Activated effector memory CD4-positive, alpha-beta T cell treated with Interleukin-2 at 50 U/mL for 16 hours (primary cell): ENCODE data around the gene TTC28.

Experiments used
- DNase-seq: peaks from one replicate; pipeline ENCODE4 v3.0.0-alpha.2; 2020

TTC28 gene

GRCh38 chr22:27995801-27996528 is 683.7 kb downstream of the TTC28 start:
- DNase-seq: no peak

DNA sequence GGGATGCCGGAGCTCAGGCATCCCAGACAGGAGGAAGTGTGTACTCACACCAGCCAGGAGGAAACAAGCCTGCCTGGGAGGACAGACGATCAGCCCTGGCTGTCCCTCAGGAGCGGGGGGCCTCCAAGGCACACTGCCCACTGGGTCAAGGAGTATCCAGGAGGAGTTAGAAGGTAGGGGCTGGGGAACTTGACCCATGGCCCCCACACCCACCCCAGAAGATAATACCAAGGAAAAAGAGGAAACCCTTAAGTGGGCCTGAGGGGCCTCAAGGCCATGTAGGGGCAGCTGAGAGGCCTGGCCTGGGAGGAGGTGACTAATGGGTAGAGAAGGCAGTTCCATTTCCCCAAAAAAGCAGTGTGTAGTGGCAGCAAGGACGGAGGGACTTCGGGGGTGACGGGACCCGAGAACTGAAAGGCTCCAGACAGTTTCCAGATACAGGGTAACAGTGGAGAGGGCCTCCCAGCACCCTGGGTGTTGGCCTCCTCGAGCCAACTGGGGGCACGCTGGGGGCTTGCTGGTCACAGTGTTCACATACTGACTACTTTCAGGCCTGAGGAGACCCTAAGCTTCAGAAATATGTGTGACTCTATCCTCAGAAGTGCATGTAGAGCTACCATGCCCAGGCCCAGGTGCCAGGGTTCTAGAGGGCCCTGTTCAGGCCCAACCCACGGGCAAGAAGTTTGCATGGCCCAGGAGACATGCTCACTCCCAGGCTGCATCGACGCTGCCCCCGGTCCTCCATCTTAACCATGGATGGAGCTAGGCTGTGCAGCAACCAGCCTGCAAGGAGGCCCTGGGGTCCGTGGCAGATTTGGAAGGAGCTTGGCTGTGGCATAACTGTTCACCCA is 684.9 kb downstream of the TTC28 start:
- DNase-seq: no peak

DNA sequence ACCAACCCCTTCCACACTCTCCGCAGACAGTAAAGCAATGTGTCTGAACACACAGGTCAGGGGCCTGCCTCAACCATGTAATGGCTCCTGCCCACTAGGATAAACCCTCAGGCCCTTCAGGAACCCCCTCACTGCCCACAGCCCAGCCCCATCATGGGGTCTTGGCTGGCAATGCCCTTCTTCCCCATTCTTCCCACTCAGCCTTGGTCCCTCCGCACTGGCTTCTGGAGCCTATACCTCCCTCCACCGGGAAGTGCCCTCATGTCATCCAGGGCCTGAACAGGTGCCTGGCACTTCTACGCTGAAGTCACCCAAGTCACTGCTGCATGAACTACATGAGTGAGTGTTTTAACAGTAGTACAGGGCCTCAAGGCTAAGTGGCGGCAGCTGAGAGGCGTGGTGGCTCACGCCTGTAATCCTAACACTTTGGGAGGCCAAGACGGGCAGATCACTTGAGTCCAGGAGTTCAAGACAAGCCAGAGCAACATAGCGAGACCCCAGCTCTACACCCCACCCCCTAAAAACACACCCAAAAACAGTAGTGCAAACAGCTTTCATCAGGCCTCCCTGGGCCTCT is 685.8 kb downstream of the TTC28 start:
- no peak for DNase-seq

- DNase-seq: no peak
These were observed 686.4 kb downstream of the TTC28 start for GRCh38 chr22:27993201-27993635.

- no peak for DNase-seq
These were observed 687.1 kb downstream of the TTC28 start for GRCh38 chr22:27992294-27993165.

GRCh38 chr22:27991586-27992293 is 687.9 kb downstream of the TTC28 start:
- DNase-seq: no peak

GRCh38 chr22:27990879-27991278 is 688.8 kb downstream of the TTC28 start:
- no peak for DNase-seq

- DNase-seq: no peak
These were observed 689.2 kb downstream of the TTC28 start for GRCh38 chr22:27990451-27990840.

- DNase-seq: no peak
These were observed 689.7 kb downstream of the TTC28 start for GRCh38 chr22:27989758-27990450.

- no peak for DNase-seq
These were observed 690.9 kb downstream of the TTC28 start for GRCh38 chr22:27988704-27989103.

DNA sequence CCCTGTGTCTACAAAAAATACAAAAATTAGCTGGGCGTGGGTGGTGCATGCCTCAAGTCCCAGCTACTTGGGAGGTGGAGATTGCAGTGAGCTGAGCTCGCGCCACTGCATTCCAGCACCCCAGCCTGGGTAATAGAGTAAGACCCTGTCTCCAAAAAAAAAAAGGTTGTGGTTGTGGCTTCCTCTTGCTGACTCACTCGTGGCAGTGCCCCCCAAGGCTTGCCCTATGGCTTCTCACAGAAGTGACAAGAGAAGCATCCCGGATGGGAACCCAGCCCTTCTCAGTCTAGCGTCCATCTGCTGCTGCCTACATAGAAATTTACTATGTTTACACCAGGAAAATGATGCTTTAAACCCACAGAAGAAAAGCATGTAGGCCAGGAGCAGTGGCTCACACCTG is 692.1 kb downstream of the TTC28 start:
- no peak for DNase-seq

DNA sequence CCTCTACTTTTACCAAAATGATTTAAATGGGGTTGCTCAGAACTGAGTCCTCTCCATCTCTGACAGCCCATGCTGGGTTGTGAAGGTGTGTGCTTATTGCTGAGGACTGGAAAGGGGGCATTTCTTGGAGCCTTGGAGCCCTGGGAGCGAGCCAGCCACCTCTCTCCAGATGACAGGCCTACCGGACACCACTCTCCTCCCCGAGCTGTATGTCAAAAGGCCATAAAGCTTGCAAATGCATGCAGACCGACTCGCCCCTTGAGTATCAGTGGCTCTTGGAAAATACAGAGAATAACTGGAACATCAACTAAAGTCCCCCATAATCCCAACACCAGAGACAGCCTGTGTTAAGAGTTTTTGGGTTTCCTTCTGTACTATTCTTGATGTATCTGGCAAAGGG is 692.7 kb downstream of the TTC28 start:
- DNase-seq: no peak

- DNase-seq: no peak
These were observed 693.2 kb downstream of the TTC28 start for GRCh38 chr22:27986459-27986858.

- no peak for DNase-seq
These were observed 694.0 kb downstream of the TTC28 start for GRCh38 chr22:27985323-27986275.

DNA sequence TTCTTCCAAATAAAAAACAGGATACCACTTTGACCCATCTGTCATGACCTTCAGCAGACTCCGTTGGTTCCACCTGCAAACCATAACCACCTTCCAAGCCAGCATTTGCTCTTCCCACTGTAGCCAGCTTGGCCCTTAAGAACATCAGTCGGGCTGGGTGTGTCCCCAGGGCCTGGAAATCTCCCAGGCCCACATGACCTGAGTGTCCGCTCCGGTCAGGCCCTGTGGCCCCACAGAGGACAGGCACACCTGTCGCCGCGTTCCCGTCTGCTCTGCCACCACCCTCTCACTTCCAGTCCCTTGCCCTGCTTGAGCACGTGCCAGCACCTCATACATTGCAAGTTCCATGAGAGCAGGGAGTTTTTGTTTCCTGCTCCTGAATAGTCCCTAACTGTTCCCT is 694.9 kb downstream of the TTC28 start:
- DNase-seq: no peak

GRCh38 chr22:27984001-27984695 is 695.5 kb downstream of the TTC28 start:
- DNase-seq: no peak

DNA sequence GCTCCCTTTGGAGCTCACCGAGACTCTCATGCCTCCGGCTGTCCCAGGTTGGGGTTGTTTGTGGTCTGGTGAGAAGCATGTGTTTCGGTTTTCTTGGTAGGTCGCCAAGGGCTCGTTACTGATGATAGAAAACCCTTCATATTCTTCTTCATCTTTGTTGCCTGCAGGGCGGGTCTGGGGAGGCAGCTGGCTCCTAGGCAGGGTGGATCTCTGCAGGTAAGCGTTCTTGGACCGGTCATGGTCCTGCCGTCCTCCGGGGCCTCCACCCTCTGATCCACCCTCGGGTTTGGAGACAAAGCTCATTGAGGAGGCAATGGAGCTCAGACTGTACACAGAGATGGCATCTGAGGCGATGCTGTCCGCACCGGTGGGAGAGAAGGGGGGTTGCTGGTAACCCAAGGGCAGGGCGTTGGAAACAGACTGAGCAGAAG is 696.3 kb downstream of the TTC28 start:
- DNase-seq: no peak

GRCh38 chr22:27982630-27983180 is 696.9 kb downstream of the TTC28 start:
- no peak for DNase-seq

- DNase-seq: no peak
These were observed 697.5 kb downstream of the TTC28 start for GRCh38 chr22:27982106-27982505.
